Daoy (cell line): ENCODE measurements around the gene FHIT. TPM values are rescaled to one million over a fixed set of nuclear protein-coding genes. Genes with fewer than 3 reads are reported as not detected.

Experiments
- DNase-seq: peaks from one replicate; pipeline ENCODE4 v3.0.0-alpha.2; 2015; ENCODE audit warnings: low read depth
- total RNA-seq: library from RNA; depleted of rRNA; stranded (reverse); fragments of >200 nt; shearing (Covaris generic); gene quantifications from 2 replicates; pipeline ENCODE4 v1.2.3, GENCODE V29; 2014

FHIT gene
- total RNA-seq, 1 experiment from 2014 or later = not detected

GRCh38 chr3:60630953-60631352 is 620.3 kb downstream of the FHIT start:
- no peak for DNase-seq

- DNase-seq = no peak
These were observed 621.4 kb downstream of the FHIT start for GRCh38 chr3:60629816-60630215.

DNA sequence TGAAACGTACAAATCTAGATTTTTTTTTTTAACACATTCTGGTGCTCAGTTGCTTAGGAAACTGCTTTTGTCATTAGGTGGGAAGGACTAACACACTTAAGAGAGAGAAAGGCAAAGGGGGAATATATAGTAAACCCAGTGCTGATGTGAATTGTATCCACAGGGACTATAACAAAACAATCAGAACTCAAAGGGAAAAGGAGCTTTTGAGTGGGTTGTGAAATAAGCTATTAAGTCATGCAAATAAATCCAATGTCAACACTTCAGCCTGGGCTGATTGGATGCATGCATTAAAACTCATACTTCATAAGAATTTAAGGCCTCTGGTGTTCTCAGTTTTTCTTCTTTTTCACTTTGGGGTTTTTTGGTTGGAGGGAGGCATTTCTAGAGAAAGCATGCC is 628.9 kb downstream of the FHIT start:
- no peak for DNase-seq

GRCh38 chr3:60617188-60617587 is 634.1 kb downstream of the FHIT start:
- no peak for DNase-seq

DNA sequence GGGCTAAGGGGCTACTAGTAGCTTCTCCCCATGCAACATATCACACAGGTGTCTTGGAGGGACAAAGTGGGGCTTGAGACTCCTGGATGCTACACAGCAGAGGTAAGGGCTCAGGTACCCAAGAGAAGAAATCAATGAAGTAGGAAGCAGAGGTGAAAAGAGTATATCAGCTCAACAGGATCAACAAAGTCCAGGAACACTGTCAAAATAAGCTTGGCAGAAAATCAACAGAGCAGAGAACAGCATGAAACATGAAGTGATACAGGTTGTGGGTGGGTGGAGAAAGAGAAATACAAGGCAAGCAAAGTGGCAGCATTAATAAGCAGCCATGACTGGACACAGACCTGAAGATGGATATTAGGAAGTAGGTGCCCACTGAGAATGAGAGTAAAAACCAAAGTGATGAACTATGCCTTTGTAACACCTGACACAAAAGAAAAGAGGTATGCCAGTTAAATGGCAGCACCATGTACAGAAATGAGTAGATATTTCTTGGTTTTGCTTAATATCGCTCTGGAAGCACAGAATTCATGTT is 637.4 kb downstream of the FHIT start:
- DNase-seq = no peak

DNA sequence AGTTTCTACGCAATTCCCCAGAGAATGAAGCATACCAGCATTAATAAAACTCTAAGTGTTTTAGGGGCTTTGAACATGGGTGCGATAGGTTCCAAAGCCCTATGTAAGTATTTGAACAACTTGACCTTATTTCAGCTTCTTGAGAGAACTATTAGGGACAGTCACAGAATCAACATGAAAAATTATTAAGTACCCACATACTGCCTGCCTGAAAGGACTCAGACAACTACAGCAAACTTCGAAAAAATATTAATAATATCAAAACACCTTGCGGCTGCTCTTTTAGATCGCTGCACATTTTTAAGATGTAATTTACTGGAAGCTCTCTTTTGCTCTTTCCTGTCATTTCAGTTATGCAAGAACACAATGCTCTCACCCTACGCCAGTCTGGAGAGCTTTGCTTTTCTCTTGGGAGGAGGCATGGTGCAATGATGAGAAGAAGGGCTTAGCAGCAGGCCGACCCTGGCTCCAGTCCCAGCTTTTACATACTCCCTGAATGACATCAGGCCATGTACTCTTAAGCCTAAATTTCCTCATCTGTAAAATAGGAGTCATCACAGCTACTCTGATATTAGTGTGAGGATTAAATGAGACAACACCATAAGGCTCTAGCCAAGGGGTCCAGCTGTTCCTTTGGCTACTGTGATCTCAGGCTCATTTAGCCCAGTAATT is 640.7 kb downstream of the FHIT start:
- no peak for DNase-seq

GRCh38 chr3:60609446-60609845 is 641.8 kb downstream of the FHIT start:
- DNase-seq = no peak

DNA sequence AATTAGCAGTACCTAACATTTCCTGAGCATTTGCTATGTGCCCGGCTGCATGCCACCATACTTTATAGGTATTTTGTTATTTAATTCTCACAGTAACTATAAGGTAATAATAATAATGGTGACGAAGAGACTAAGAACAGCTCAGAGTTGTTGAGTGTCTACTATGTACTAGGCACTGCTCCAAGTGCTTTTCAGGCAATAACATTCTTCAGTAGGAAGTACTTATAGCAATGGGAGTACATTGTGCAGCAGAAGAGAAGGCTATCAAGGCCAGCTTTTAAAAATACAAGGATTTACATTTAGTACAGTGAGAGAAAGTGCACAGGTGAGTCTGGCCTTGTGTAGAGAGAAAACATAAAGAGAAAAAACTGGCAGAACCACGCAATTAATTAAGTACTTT is 647.4 kb downstream of the FHIT start:
- no peak for DNase-seq

- no peak for DNase-seq
These were observed 650.4 kb downstream of the FHIT start for GRCh38 chr3:60600848-60601247.

DNA sequence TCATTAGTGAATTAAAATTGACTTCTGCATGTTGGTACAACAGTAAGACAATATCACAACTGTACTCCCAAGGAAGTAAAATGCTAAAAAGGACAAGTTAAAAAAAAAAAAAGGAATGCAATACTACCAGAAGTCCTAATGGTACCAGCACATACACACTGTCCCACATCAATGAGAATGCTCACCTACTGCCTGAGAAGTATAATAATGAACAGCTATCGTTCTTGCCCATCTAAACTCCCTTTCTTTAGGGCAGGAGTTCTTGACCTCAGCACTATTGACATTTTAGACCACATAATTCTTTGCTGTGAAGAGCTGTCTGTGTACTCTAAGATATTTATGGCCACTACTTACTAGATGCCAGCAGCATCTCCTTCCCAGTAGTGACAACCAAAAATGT is 651.7 kb downstream of the FHIT start:
- no peak for DNase-seq

DNA sequence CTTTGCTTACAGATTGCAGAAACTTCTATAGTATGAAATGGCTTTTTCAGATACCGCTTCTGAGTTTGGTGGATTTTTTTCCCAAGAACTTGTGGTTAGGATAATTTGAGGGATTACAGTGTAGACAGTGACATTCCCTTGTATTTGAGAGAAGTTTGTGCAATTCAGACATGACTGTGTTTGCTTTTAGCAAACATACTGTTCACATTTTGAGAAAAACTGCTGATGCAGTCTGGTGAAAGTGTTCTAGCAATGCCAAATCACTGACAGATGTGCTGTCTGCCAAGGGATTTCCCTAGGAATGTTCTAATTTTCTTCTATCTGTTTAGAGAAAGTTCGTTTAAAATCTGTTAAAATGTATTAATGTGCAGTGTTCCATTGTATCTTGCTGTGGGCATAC is 652.6 kb downstream of the FHIT start:
- DNase-seq = no peak

GRCh38 chr3:60594025-60594424 is 657.2 kb downstream of the FHIT start:
- DNase-seq = no peak

DNA sequence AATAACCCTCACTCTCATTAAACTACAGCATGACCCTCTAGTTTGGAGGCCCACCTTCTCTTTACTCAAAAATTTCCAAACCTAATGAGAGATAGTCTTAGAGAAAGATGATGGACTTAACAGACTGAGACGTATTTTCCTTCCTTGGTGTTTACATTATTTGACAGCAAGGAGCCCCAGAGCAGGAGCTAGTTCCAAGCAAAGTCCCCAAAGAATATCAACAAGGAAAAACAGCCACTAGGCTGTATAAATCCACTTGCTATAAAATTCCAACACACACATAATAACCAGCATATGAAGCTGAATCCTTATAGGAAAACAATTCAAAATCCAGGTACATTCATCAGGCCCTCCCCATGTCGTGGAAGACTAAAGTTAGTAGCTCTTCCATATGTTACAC is 660.0 kb downstream of the FHIT start:
- DNase-seq = no peak

- DNase-seq = no peak
These were observed 662.4 kb downstream of the FHIT start for GRCh38 chr3:60588806-60589205.

- DNase-seq = no peak
These were observed 665.3 kb downstream of the FHIT start for GRCh38 chr3:60585918-60586317.

DNA sequence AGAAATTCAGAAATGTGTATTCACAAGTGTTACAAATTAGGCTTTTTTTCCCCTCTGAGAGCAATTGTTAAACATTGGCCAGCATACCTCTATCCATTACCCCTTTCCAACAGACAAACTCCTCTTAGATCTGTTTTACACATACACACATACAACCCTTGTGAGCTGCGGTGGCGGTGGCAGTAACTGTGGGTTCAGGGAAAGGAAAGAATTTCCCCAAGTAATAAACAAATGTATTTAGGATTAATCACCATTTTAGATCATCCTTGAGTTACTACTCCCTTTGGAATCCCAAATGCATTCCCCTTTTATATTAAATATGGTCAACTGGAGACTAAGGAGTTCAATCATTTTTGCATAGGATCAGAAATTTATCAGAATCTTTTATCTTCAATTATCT is 667.0 kb downstream of the FHIT start:
- DNase-seq = no peak

DNA sequence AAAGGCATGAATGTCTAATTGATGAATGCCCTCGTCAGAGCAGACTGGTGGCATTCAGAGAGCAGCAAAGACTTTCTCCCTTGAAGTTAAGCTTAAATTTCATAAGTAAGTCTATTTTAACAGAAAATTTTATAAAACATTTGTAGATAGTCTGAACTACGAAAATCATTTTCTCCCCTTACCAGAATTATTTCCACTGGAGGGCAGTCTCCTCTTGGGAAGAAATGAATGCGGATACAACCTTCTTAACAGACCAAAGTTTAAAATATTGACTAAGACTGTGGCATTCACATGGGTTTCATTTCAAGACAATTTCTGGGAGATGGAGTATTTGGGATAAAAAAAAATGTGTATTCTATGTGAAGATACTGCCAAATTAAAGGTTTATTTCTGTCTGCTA is 669.0 kb downstream of the FHIT start:
- DNase-seq = no peak

- DNase-seq = no peak
These were observed 670.4 kb downstream of the FHIT start for GRCh38 chr3:60580809-60581208.

GRCh38 chr3:60579734-60580133 is 671.5 kb downstream of the FHIT start:
- no peak for DNase-seq

DNA sequence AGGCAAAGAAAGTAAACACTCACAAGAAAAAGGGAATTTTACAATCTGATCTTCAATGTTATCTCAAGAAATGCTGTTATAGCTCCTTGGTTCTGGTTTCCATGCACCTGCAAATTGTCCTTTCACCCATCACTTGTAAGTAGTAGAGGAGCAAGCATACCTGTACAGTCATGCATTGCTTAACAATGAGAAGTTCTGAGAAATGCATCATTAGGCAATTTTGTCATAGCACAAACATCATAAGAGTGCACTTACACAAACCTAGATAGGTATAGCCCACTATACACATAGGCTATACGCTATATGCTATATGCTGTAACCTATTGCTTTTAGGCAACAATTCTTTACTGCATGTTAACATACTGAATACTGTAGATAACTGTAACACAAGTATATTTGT is 672.3 kb downstream of the FHIT start:
- DNase-seq = no peak

DNA sequence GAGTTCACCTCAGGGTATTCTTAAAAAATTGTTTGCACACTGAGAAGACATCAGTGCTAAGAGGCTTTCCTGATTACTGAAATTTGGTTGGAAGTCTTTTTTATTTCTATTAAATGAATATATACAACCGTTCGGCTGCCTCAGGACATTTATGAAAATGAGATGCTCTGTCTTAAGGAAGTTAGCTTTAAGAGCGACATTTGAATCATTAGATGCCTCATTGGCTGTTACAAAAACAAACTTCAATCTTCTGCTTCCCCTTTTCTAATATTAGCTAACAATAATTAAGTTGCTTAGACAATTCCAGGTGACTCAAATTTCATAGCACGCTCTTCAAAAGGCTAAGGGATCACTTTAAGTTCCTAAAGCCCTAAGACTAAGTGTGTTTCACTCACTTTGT is 673.7 kb downstream of the FHIT start:
- no peak for DNase-seq

GRCh38 chr3:60575718-60576272 is 675.5 kb downstream of the FHIT start:
- no peak for DNase-seq

- DNase-seq = no peak
These were observed 677.0 kb downstream of the FHIT start for GRCh38 chr3:60574046-60574769.
